ENCODE results near the gene SPPL3. TPM values are rescaled to one million over a fixed set of nuclear protein-coding genes. Genes with fewer than 3 reads are reported as not detected.
"Not testable (repeated sequence)": the region's sequence is repeated elsewhere in the genome, so short reads cannot be mapped to it uniquely, and the experiment has no call there.

Gene SPPL3
- total RNA-seq, 1 donor from 2014 or later = 28.2 TPM

GRCh38 chr12:120903412-120904196, 554 bp downstream of the SPPL3 start:
- no peaks in the 10 kb centered on the region for H3K27me3 Mint-ChIP-seq
- peak; percentile 91 for DNase-seq
- H3K4me1 Mint-ChIP-seq = peaks cover 24% of the 10 kb centered on the region
- H3K27ac Mint-ChIP-seq = peak overlapping the region; percentile 94
- H3K4me3 Mint-ChIP-seq = peak overlapping the region; percentile 100
- intact Hi-C loops (cut with micrococcal nuclease) = loop anchor here (2.0 kb wide), 1 partner anchor 15 kb away; no protein-coding TSS in a partner anchor
- no peaks in the 10 kb centered on the region for H3K9me3 Mint-ChIP-seq
- peaks cover 9% of the 10 kb centered on the region for H3K36me3 Mint-ChIP-seq (ENCODE audit: low read depth)

- peaks cover 24% of the 10 kb centered on the region for H3K4me1 Mint-ChIP-seq
- no peaks in the 10 kb centered on the region for H3K9me3 Mint-ChIP-seq
- peak overlapping the region; percentile 94 for H3K27ac Mint-ChIP-seq
- H3K27me3 Mint-ChIP-seq = no peaks in the 10 kb centered on the region
- peaks cover 9% of the 10 kb centered on the region for H3K36me3 Mint-ChIP-seq (ENCODE audit: low read depth)
- H3K4me3 Mint-ChIP-seq = peak overlapping the region; percentile 100
- intact Hi-C loops (cut with micrococcal nuclease) = loop anchor here (2.0 kb wide), 1 partner anchor 14 kb away; no protein-coding TSS in a partner anchor
- no peak for DNase-seq
These were observed 1.2 kb downstream of the SPPL3 start for GRCh38 chr12:120902846-120903411.

- H3K36me3 Mint-ChIP-seq (ENCODE audit: low read depth) = peaks cover 9% of the 10 kb centered on the region
- H3K27me3 Mint-ChIP-seq = no peaks in the 10 kb centered on the region
- no peak overlapping the region for H3K27ac Mint-ChIP-seq
- intact Hi-C loops (cut with micrococcal nuclease) = loop anchor here (2.0 kb wide), 1 partner anchor 13 kb away; no protein-coding TSS in a partner anchor
- peak overlapping the region; percentile 4 for H3K4me3 Mint-ChIP-seq
- H3K4me1 Mint-ChIP-seq = peaks cover 27% of the 10 kb centered on the region
- DNase-seq = no peak
- no peaks in the 10 kb centered on the region for H3K9me3 Mint-ChIP-seq
These were observed 2.3 kb downstream of the SPPL3 start for GRCh38 chr12:120901818-120902217.

- H3K4me3 Mint-ChIP-seq; H3K27ac Mint-ChIP-seq; H3K36me3 Mint-ChIP-seq (ENCODE audit: low read depth); H3K9me3 Mint-ChIP-seq; DNase-seq; H3K27me3 Mint-ChIP-seq; intact Hi-C loops (cut with micrococcal nuclease): not testable (repeated sequence)
- H3K4me1 Mint-ChIP-seq = peaks cover 31% of the 10 kb centered on the region
These were observed 3.1 kb downstream of the SPPL3 start for GRCh38 chr12:120901101-120901500.

GRCh38 chr12:120895532-120895931, 8.6 kb downstream of the SPPL3 start:
- Mint-ChIP-seq H3K9me3 (no peaks in the 10 kb centered on the region), H3K36me3 (ENCODE audit: low read depth) (peaks cover 11% of the 10 kb centered on the region), H3K27ac (no peak overlapping the region), H3K27me3 (no peaks in the 10 kb centered on the region), H3K4me3 (no peak overlapping the region), H3K4me1 (peaks cover 20% of the 10 kb centered on the region)
- no peak for DNase-seq
- intact Hi-C loops (cut with micrococcal nuclease) = no loop called here

GRCh38 chr12:120892265-120892664, 11.9 kb downstream of the SPPL3 start:
- Mint-ChIP-seq H3K9me3 (no peaks in the 10 kb centered on the region), H3K36me3 (ENCODE audit: low read depth) (peaks cover 11% of the 10 kb centered on the region), H3K4me1 (peaks cover 25% of the 10 kb centered on the region), H3K4me3 (no peak overlapping the region), H3K27ac (no peak overlapping the region), H3K27me3 (no peaks in the 10 kb centered on the region)
- DNase-seq = no peak
- intact Hi-C loops (cut with micrococcal nuclease) = loop anchor here (5.0 kb wide), 1 partner anchor 35 kb away; no protein-coding TSS in a partner anchor

- H3K27me3 Mint-ChIP-seq = no peaks in the 10 kb centered on the region
- intact Hi-C loops (cut with micrococcal nuclease) = loop anchor here (5.0 kb wide), 1 partner anchor 34 kb away; no protein-coding TSS in a partner anchor
These were observed 13.2 kb downstream of the SPPL3 start for GRCh38 chr12:120890963-120891362.

GRCh38 chr12:120887253-120888043, 16.7 kb downstream of the SPPL3 start:
- H3K4me1 Mint-ChIP-seq = peaks cover 29% of the 10 kb centered on the region
- H3K4me3 Mint-ChIP-seq = no peak overlapping the region
- H3K27me3 Mint-ChIP-seq = no peaks in the 10 kb centered on the region
- intact Hi-C loops (cut with micrococcal nuclease) = loop anchor here (2.0 to 5.0 kb wide), 2 partner anchors 15 to 45 kb away; no protein-coding TSS in a partner anchor
- no peak overlapping the region for H3K27ac Mint-ChIP-seq
- DNase-seq = no peak
- no peaks in the 10 kb centered on the region for H3K9me3 Mint-ChIP-seq
- H3K36me3 Mint-ChIP-seq (ENCODE audit: low read depth) = peaks cover 5% of the 10 kb centered on the region

More at GRCh38 chr12:120890963-120891362, 13.2 kb downstream of the SPPL3 start:
- Mint-ChIP-seq H3K4me3 (no peak overlapping the region), H3K9me3 (no peaks in the 10 kb centered on the region), H3K27ac (no peak overlapping the region), H3K4me1 (peaks cover 30% of the 10 kb centered on the region), H3K36me3 (ENCODE audit: low read depth) (peaks cover 11% of the 10 kb centered on the region)
- no peak for DNase-seq

- peaks cover 2% of the 10 kb centered on the region for H3K36me3 Mint-ChIP-seq (ENCODE audit: low read depth)
- no peaks in the 10 kb centered on the region for H3K9me3 Mint-ChIP-seq
- H3K27me3 Mint-ChIP-seq = no peaks in the 10 kb centered on the region
- H3K27ac Mint-ChIP-seq = peak overlapping the region; percentile 72
- intact Hi-C loops (cut with micrococcal nuclease) = loop anchor here (5.0 kb wide), 1 partner anchor 44 kb away; no protein-coding TSS in a partner anchor
- DNase-seq = no peak
- H3K4me1 Mint-ChIP-seq = peaks cover 25% of the 10 kb centered on the region
- peak overlapping the region; percentile 43 for H3K4me3 Mint-ChIP-seq
These were observed 17.7 kb downstream of the SPPL3 start for GRCh38 chr12:120886199-120887018.

GRCh38 chr12:120885521-120885920, 18.6 kb downstream of the SPPL3 start:
- intact Hi-C loops (cut with micrococcal nuclease) = loop anchor here (5.0 kb wide), 1 partner anchor 43 kb away; no protein-coding TSS in a partner anchor
- H3K9me3 Mint-ChIP-seq = no peaks in the 10 kb centered on the region

GRCh38 chr12:120884644-120885043, 19.5 kb downstream of the SPPL3 start:
- no peak overlapping the region for H3K4me3 Mint-ChIP-seq
- DNase-seq = no peak
- H3K4me1 Mint-ChIP-seq = peaks cover 27% of the 10 kb centered on the region
- H3K27me3 Mint-ChIP-seq = no peaks in the 10 kb centered on the region
- H3K9me3 Mint-ChIP-seq = no peaks in the 10 kb centered on the region
- intact Hi-C loops (cut with micrococcal nuclease) = loop anchor here (5.0 kb wide), 1 partner anchor 42 kb away; no protein-coding TSS in a partner anchor
- no peak overlapping the region for H3K27ac Mint-ChIP-seq
- H3K36me3 Mint-ChIP-seq (ENCODE audit: low read depth) = peaks cover 2% of the 10 kb centered on the region

More at GRCh38 chr12:120885521-120885920, 18.6 kb downstream of the SPPL3 start:
- Mint-ChIP-seq H3K36me3 (ENCODE audit: low read depth) (peaks cover 2% of the 10 kb centered on the region), H3K4me3 (no peak overlapping the region), H3K4me1 (peaks cover 25% of the 10 kb centered on the region), H3K27ac (no peak overlapping the region), H3K27me3 (no peaks in the 10 kb centered on the region)
- DNase-seq = no peak

- Mint-ChIP-seq H3K4me1 (peaks cover 21% of the 10 kb centered on the region), H3K36me3 (ENCODE audit: low read depth) (peaks cover 2% of the 10 kb centered on the region), H3K27ac (no peak overlapping the region), H3K27me3 (no peaks in the 10 kb centered on the region), H3K9me3 (no peaks in the 10 kb centered on the region), H3K4me3 (no peak overlapping the region)
- intact Hi-C loops (cut with micrococcal nuclease) = no loop called here
- no peak for DNase-seq
These were observed 22.1 kb downstream of the SPPL3 start for GRCh38 chr12:120882055-120882555.
